IPS-11a (cell line): ENCODE data around the gene ETNPPL.

Experiments
- H3K4me3 ChIP-seq: one replicate; pipeline ENCODE4 v1.5.1; 2013; ENCODE audit warnings: low read depth, low read length, control low read depth

ETNPPL gene

GRCh38 chr4:108762559-108763225 lies at the start of gene ETNPPL:
Gene ETNPPL (minus strand): TSS chr4:108763053. CDS start chr4:108762898, 155 bp downstream.
- peak within 1 kb of the TSS; percentile 78 for H3K4me3 ChIP-seq

- H3K4me3 ChIP-seq: no peak overlapping the region
These were observed 48.6 kb upstream of the ETNPPL start for GRCh38 chr4:108811486-108811885.

DNA sequence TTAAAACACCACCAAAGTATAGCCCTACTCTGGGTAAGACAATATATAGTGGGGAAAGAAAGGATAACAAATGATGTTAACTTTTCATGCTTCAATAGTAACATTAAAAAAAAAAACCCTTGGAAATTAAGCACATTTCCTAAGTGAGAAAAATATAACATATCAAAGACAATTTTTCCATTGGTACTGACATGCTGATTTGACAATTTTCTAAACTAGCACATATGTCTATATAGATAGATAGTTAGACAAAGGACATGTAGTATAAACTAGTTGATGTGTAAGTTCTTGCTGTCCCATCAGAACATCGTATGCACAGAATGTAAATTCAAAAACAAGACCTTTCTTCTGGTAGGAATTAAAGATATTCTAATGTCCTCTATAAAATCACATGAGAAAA lies 47.2 kb upstream of the ETNPPL start:
- H3K4me3 ChIP-seq: no peak overlapping the region

DNA sequence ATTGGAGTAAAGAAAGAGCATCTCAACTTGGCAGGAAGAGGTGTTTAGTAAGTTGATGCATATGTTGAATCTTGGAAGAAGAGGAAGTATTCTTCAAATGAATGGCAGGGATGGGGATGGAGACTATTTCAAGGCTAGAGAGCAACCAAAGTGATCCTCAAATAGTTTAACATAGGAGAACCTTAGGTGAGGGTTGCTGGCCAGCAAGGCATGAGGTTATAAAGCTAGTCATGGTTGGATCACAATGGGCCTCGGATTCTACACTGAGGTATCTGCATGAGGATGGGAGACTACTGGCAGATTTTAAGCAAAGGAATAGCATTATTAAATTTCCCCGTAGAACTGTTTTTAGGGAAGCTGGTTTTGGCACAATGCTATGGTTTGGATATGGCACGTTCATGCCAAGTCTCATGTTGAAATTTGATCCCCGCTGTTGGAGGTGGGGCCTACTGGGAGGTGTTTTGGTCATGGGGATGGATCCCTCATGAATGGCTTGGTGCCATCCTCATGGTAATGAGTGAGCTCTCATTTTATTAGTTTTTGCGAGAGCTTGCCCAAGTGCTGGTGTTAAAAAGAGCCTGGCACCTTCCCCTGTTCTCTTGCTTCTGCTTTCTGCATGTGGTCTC lies 41.9 kb upstream of the ETNPPL start:
- no peak overlapping the region for H3K4me3 ChIP-seq

- no peak overlapping the region for H3K4me3 ChIP-seq
These were observed 36.5 kb upstream of the ETNPPL start for GRCh38 chr4:108799306-108799705.

DNA sequence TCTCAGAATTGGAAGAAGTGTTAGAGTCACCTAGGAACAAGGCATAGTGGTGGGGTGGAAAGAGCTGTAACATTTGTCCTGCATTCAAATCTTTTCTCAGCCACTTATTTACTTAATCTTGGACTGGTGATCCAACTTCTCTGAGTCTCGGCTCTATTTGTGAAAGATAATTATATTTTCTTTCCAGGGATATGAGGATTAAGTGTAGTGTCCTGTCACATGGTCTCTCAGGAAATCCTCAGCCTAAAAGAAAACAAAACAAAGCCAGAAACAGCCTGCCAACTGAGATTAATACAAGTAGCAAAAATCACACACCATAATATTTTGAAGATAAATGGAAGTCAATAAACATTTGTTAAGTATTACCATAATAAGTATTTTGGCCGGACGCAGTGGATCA lies 33.3 kb upstream of the ETNPPL start:
- H3K4me3 ChIP-seq: no peak overlapping the region

- H3K4me3 ChIP-seq: no peak overlapping the region
These were observed 32.9 kb upstream of the ETNPPL start for GRCh38 chr4:108795733-108796132.

DNA sequence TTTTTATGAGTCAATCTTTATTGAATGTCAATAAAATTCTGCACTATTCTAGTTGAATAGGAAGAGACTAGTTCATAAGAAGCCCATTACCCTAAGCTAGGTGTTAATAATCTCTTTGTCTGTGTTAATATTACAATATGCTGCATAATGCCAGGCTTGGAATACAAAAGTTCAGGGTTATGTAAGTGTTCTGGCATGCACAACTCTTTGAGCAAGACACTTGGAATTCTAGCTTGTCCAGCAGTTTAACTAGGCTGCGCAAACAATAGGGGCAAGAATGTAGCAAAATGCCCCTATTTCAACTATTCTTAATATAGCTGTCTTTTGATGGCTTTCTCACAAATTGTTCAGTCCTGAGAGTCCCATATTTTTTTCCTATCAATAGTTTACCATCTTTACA lies 31.3 kb upstream of the ETNPPL start:
- no peak overlapping the region for H3K4me3 ChIP-seq

- no peak overlapping the region for H3K4me3 ChIP-seq
These were observed 30.6 kb upstream of the ETNPPL start for GRCh38 chr4:108793415-108793814.

DNA sequence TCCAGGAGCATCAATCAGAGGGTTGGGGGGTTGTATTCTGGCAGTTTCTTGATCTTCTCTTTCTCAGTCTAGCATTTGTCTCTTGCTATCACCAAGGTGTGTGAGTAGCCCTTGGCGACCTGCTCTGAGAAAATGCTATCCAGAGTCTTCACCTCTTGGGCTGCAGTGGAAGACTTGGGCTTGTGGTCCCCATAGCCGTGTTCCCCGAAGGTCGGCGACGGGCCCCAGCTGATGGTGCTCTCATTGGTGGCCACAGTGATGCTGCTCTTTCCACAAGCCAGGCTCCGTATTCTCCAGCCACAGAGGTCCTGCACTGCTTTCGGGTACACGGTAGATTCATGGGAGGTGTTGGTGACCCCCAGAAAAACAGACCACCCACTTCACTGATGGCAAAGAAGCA lies 25.9 kb upstream of the ETNPPL start:
- no peak overlapping the region for H3K4me3 ChIP-seq

DNA sequence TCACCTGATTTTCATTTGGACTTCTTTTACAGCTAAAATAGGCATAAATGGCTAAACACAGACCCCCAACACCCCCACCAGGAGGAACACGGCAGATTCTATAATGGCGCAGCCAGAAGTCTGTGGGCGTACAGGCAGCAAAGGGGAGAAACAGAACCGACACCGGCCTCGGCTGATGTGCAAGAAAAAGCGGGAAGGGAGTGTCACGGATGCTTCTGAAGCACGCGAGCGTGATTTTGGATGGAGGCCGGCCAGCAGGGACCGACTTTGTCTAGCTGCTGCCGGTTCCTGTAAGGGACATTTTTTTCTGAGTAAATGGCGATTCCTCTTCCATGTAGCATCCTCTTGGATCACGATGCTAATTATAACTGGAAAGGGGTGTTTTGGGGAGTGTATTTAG lies 24.9 kb upstream of the ETNPPL start:
- no peak overlapping the region for H3K4me3 ChIP-seq

DNA sequence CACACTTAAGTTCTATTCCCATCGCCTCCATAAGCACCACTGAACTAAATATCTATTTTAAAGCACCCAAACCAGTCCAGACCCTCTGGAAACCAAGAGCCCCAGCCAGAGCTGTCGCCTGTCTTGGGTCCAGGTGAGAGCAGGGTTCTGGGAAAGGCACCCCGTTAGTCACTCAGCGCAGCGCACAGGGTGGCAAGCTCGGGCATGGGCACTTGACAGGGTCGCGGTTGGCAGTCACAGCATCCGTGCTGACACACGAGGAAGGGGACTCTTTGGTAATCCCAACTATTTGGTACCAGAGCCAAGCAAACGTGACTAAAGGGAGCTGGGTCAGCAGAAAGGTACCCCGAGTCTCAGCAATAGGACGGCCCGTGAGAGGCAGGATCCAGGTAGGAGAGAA lies 24.3 kb upstream of the ETNPPL start:
- H3K4me3 ChIP-seq: no peak overlapping the region

- no peak overlapping the region for H3K4me3 ChIP-seq
These were observed 23.5 kb upstream of the ETNPPL start for GRCh38 chr4:108786351-108786750.

GRCh38 chr4:108783665-108784463 lies 21.0 kb upstream of the ETNPPL start:
- H3K4me3 ChIP-seq: no peak overlapping the region

DNA sequence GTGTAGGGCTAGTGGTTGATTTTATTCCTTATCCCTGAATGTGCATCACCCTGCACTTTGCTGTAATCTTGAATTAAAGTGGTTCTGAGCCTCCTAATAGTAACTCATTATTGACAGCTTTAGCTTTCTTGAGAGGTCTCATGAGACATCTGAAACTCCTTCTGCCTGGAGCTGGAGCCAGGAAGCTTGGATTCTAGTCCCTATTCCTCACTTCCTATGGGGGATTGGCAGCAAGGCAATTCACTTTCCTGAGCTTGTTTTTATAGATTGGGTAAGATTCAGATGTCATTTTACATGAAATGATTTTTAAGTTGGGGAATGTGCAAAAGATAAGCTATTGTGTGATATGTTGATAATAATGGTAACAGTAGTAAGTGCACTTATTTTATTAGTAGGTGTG lies 17.1 kb upstream of the ETNPPL start:
- no peak overlapping the region for H3K4me3 ChIP-seq

DNA sequence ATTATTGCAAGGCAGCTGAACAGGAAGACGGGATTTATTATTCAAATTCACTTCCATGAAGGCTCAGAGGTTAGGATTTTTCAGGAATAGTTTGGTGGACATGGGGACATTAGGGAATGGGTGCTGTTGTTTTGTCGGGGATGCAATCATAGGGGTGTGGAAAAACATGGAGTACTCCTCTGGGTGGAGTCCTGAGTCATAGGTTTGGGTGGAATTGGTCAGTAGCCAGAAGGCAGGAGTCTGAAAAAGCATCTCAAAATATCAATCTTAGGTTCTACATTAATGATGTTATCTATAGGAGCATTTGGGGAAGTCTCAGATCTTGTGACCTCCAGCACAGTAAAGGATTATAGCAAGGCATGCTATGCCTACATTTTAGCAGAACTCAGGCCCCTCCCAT lies 14.5 kb upstream of the ETNPPL start:
- H3K4me3 ChIP-seq: no peak overlapping the region

DNA sequence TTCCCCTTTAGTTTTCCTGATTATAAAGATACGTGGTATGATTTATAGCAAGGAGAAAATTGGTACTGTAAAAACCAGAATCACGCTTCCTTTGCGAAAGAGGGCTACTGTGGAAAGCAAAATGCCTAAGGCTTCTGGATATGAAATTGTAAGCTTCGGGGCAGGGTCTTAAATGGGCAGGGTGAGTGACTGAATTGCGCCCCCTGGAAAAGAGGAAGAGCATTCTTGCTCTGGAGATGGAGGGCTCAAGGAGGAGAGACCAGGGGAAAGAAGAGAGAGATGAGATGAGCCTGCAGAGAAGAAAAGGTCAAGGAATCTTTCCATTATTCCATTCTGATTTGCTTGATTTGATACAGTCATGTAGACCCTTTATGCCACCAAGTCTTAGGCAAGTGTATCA lies 13.1 kb upstream of the ETNPPL start:
- H3K4me3 ChIP-seq: no peak overlapping the region

GRCh38 chr4:108774809-108775530 lies 12.1 kb upstream of the ETNPPL start:
- H3K4me3 ChIP-seq: no peak overlapping the region

DNA sequence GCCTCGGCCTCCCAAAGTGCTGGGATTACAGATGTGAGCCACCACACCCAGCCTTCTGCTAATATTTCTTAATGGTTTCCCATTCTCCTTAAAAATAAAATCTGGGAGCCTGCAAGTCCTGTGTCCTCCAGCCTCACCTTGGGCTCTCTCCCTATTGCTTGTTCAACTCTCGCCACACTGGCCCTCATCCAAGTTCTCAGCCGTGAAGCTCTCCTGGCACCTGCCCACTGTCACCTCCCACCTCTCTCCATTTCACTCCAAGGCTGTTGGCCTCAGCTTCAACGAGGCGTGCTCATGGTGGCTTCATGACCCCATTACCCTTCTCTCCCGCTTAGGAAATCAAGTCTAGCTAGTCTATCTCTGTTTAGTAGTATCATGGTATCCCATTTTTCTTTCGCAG lies 9.5 kb upstream of the ETNPPL start:
- H3K4me3 ChIP-seq: no peak overlapping the region

DNA sequence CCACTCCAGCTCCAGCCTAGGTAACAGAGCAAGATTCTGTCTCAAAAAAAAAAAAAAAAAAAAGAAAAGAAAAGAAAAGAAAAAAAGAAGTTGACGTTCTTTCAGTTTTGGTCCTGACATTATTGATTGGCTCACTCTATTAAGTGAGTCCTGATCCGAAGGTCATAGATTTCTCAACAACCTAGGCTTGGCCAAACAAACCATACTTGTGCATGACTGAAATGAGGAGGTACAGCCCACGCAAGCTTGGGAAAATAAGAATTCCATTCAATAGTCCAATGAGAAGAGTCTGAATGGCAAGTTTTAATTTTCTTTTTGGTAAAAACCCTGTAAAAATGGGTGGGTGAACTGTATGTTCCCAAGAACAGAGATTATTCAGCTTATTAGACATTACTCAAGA lies 3.2 kb upstream of the ETNPPL start:
- no peak overlapping the region for H3K4me3 ChIP-seq

GRCh38 chr4:108763986-108764385 lies 1.1 kb upstream of the ETNPPL start:
- H3K4me3 ChIP-seq: no peak overlapping the region

GRCh38 chr4:108763226-108763593 lies 357 bp upstream of the ETNPPL start:
- H3K4me3 ChIP-seq: peak overlapping the region; percentile 78
